Keratinocyte (primary cell): Measurements from ENCODE around the gene CUBN. TPM values are rescaled to one million over a fixed set of nuclear protein-coding genes. Genes with fewer than 3 reads are reported as not detected.

ENCODE experiments used
- DNase-seq: peaks from one replicate; pipeline ENCODE4 v3.0.0-alpha.2; 2011; ENCODE audit warnings: low read depth, missing footprints, low spot score
- FAIRE-seq: peaks from 2 replicates; lab custom pipeline; 2011; peaks lifted over from hg19 to GRCh38; lab: Jason Lieb, UNC
- H2AFZ ChIP-seq: 2 replicates; pipeline ENCODE4 v1.6.0; 2012; ENCODE audit warnings: low read length, control low read depth, inconsistent platforms; ENCODE audit not compliant: control insufficient read depth
- H3K27ac ChIP-seq: 2 replicates; pipeline ENCODE4 v1.5.1; 2011; ENCODE audit warnings: low read length; ENCODE audit not compliant: control insufficient read depth, insufficient read depth
- H3K27me3 ChIP-seq: 3 replicates; pipeline ENCODE4 v1.6.0; 2011; ENCODE audit warnings: low read length; ENCODE audit not compliant: control insufficient read depth, insufficient read depth; ENCODE audit errors: extremely low read depth
- H3K36me3 ChIP-seq, 2 experiments: 2 replicates in 1 of 2; 3 replicates in 1 of 2; pipeline ENCODE4 v1.5.1; 2011; ENCODE audit warnings: low read length in 2 of 2, mild to moderate bottlenecking in 1 of 2; ENCODE audit not compliant: control insufficient read depth in 2 of 2, insufficient read depth in 2 of 2; ENCODE audit errors: extremely low read depth in 1 of 2
- H3K4me1 ChIP-seq: 3 replicates; pipeline ENCODE4 v1.5.1; 2011; ENCODE audit warnings: low read length; ENCODE audit not compliant: control insufficient read depth, insufficient read depth; ENCODE audit errors: extremely low read depth
- H3K4me2 ChIP-seq: 3 replicates; pipeline ENCODE4 v1.6.0; 2011; ENCODE audit warnings: low read depth, low read length; ENCODE audit not compliant: control insufficient read depth, insufficient read depth; ENCODE audit errors: extremely low read depth
- H3K4me3 ChIP-seq, 3 experiments: fragments of 200-600 bp in 1 of 3; sonication (generic) in 1 of 3; 2 replicates in 2 of 3; 3 replicates in 1 of 3; pipeline ENCODE4 v1.5.1; 2011 to 2016; ENCODE audit warnings: low read length in 3 of 3, mild to moderate bottlenecking in 3 of 3, control low read depth in 2 of 3, inconsistent platforms in 1 of 3, low read depth in 1 of 3, mixed read lengths in 1 of 3, mixed run types in 1 of 3, moderate library complexity in 1 of 3; ENCODE audit not compliant: control insufficient read depth in 2 of 3, insufficient read depth in 2 of 3; ENCODE audit errors: extremely low read depth in 1 of 3
- H3K79me2 ChIP-seq: 2 replicates; pipeline ENCODE4 v1.6.0; 2012; ENCODE audit warnings: low read length; ENCODE audit not compliant: control insufficient read depth, insufficient read depth
- H3K9ac ChIP-seq: 3 replicates; pipeline ENCODE4 v1.6.0; 2011; ENCODE audit warnings: low read length; ENCODE audit not compliant: control insufficient read depth, insufficient read depth; ENCODE audit errors: extremely low read depth
- H3K9me1 ChIP-seq: 3 replicates; pipeline ENCODE4 v1.6.0; 2011; ENCODE audit warnings: low read length; ENCODE audit not compliant: control insufficient read depth, insufficient read depth; ENCODE audit errors: extremely low read depth
- H3K9me3 ChIP-seq: 2 replicates; pipeline ENCODE4 v1.5.1; 2012; ENCODE audit warnings: low read depth, low read length; ENCODE audit not compliant: control insufficient read depth
- H4K20me1 ChIP-seq: 3 replicates; pipeline ENCODE4 v1.6.0; 2011; ENCODE audit warnings: low read length; ENCODE audit not compliant: control insufficient read depth, insufficient read depth; ENCODE audit errors: extremely low read depth
- EZH2 ChIP-seq: IDR thresholded peaks from one replicate; pipeline ENCODE4 v1.6.1; 2012; ENCODE audit warnings: inconsistent platforms, mild to moderate bottlenecking, low read length, moderate library complexity
- dilution Hi-C: fragments of 300-500 bp; cut with MboI; formaldehyde crosslinking; loops from one replicate; pipeline ENCODE4 v1.7.0; 2020; ENCODE audit warnings: low sequenced_read_pairs; ENCODE audit not compliant: extremely low pct_ligation_motif_present
- polyA plus RNA-seq, 5 experiments: library from polyadenylated mRNA; depleted of rRNA in 3 of 5; stranded (reverse) in 3 of 5; stranded (forward) in 1 of 5; unstranded in 1 of 5; fragments of >200 nt; gene quantifications; 1 replicate in 1 of 5; 2 replicates in 3 of 5; 3 replicates in 1 of 5; pipeline versions ENCODE4 v1.2.1 to v1.2.3, GENCODE V29; 2011 to 2012; ENCODE audit warnings: missing spikeins in 2 of 5, low read depth in 1 of 5, low replicate concordance in 1 of 5
- TF ChIP-seq, protein P1 (sequence below), 3 experiments: IDR thresholded peaks in 1 of 3; conservative IDR thresholded peaks in 1 of 3; optimal IDR thresholded peaks in 1 of 3; 2 replicates in 2 of 3; 3 replicates in 1 of 3; pipeline versions ENCODE3 to v1.5.1; 2011; ENCODE audit warnings: low read length in 3 of 3, mild to moderate bottlenecking in 3 of 3, moderate library complexity in 2 of 3, control low read depth in 1 of 3, inconsistent platforms in 1 of 3; ENCODE audit not compliant: insufficient read depth in 2 of 3; ENCODE audit errors: extremely low read depth in 1 of 3

CUBN gene
- polyA plus RNA-seq, 1 donor (not counting 4 experiments of a cell fraction or from before 2014, with no cell fraction given) = 0.07 TPM

DNA sequence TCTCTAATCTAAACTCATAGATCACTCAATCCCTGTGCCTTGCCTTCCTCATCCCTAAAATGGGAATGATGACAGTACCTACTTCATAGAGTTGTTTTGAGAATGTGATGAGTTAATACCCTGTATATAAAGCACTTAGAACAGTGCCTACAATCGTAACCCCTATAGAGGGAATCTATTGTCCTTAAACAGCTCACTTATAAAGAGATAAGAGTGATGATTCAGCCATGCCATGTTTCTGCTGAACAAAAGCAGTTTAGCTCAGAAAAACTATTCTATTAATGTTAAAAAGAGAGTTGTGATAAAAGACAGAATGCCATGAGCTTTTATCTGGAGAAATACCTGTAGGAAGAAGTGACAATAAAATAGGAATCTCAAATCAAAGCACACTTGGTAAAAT is 63.6 kb downstream of the CUBN start:
- H2AFZ ChIP-seq = no peak overlapping the region
- dilution Hi-C loops = no loop called here

DNA sequence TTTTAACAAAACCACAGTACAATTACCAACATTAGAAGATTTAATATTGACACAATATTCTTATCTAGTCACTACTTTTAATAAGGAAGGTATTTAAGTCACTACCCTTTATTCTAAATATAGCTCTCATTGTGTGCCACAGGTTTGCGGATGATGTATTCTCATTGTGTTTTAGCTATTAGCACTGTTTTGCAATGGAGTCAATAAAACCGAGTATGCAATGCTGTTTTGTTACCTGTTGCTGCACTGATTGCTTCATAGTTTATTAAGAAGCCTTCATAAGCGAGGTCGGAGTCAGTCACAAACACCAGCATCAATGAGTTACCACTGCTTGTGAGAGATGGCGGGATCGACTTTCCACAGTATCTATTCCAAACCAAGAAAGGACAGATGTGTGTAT is 64.3 kb downstream of the CUBN start:
- H3K4me3 ChIP-seq = no peak overlapping the region
- H3K27me3 ChIP-seq = no peaks in the 10 kb centered on the region
- H3K9ac ChIP-seq = no peak overlapping the region
- dilution Hi-C loops = no loop called here
- peaks cover 30% of the 10 kb centered on the region for H3K4me1 ChIP-seq
- peak; percentile 29 for FAIRE-seq
- no peaks in the 10 kb centered on the region for H3K9me1 ChIP-seq
- H4K20me1 ChIP-seq = no peaks in the 10 kb centered on the region
- H3K27ac ChIP-seq = no peak overlapping the region
- no peaks in the 10 kb centered on the region for H3K36me3 ChIP-seq
- no peaks in the 10 kb centered on the region for H3K79me2 ChIP-seq
- TF ChIP-seq, protein P1, sequence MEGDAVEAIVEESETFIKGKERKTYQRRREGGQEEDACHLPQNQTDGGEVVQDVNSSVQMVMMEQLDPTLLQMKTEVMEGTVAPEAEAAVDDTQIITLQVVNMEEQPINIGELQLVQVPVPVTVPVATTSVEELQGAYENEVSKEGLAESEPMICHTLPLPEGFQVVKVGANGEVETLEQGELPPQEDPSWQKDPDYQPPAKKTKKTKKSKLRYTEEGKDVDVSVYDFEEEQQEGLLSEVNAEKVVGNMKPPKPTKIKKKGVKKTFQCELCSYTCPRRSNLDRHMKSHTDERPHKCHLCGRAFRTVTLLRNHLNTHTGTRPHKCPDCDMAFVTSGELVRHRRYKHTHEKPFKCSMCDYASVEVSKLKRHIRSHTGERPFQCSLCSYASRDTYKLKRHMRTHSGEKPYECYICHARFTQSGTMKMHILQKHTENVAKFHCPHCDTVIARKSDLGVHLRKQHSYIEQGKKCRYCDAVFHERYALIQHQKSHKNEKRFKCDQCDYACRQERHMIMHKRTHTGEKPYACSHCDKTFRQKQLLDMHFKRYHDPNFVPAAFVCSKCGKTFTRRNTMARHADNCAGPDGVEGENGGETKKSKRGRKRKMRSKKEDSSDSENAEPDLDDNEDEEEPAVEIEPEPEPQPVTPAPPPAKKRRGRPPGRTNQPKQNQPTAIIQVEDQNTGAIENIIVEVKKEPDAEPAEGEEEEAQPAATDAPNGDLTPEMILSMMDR (optimal IDR thresholded peaks at IDR 0.05 in 1 of 3, IDR thresholded peaks at IDR 0.05 in 1 of 3, conservative IDR thresholded peaks at IDR 0.05 in 1 of 3; ENCODE audit: extremely low read depth in 1 of 3, insufficient read depth in 2 of 3, low read length in 3 of 3) = no peak
- no peak for TF ChIP-seq EZH2
- no peak overlapping the region for H2AFZ ChIP-seq
- DNase-seq = no peak
- H3K4me2 ChIP-seq = no peak overlapping the region
- H3K9me3 ChIP-seq = no peaks in the 10 kb centered on the region

More for the DNA sequence above, 63.6 kb downstream of the CUBN start:
- Histone ChIP-seq H3K9me1 (no peaks in the 10 kb centered on the region), H3K9ac (no peak overlapping the region), H3K9me3 (no peaks in the 10 kb centered on the region), H3K79me2 (no peaks in the 10 kb centered on the region), H3K27ac (no peak overlapping the region), H3K36me3 (no peaks in the 10 kb centered on the region), H3K27me3 (no peaks in the 10 kb centered on the region), H3K4me2 (no peak overlapping the region), H4K20me1 (no peaks in the 10 kb centered on the region), H3K4me3 (no peak overlapping the region), H3K4me1 (peaks cover 30% of the 10 kb centered on the region)
- DNase-seq (no peak), FAIRE-seq (no peak)
- no peak for TF ChIP-seq EZH2
- TF ChIP-seq, protein P1 (optimal IDR thresholded peaks at IDR 0.05 in 1 of 3, IDR thresholded peaks at IDR 0.05 in 1 of 3, conservative IDR thresholded peaks at IDR 0.05 in 1 of 3; ENCODE audit: extremely low read depth in 1 of 3, insufficient read depth in 2 of 3, low read length in 3 of 3) = no peak
